CD8-positive, alpha-beta memory T cell (primary cell): Measurements from ENCODE around the gene MTOR. TPM values are rescaled to one million over a fixed set of nuclear protein-coding genes. Genes with fewer than 3 reads are reported as not detected.
A peak's percentile ranks its signal among the peaks of the same experiment; 100 is the strongest.
"Not testable (repeated sequence)": the region's sequence is repeated elsewhere in the genome, so short reads cannot be mapped to it uniquely, and the experiment has no call there.

Experiments used
- CTCF ChIA-PET: fragments of 350-600 bp; sonication (Branson Sonifier 250); formaldehyde crosslinking; loops from one replicate; lab custom pipeline; 2021; ENCODE audit warnings: antibody characterized with exemption; lab: Charles Lee
- POLR2A ChIA-PET: fragments of 350-600 bp; sonication (Branson Sonifier 250); formaldehyde crosslinking; loops from one replicate; lab custom pipeline; 2021; ENCODE audit warnings: antibody characterized with exemption; lab: Charles Lee
- DNase-seq, 5 donors: peaks; one replicate each; pipeline versions ENCODE4 v3.0.0 to v3.0.0-alpha.2; 2020 to 2022; ENCODE audit warnings: mixed read lengths in 1 of 5
- H3K27ac ChIP-seq: one replicate; pipeline ENCODE4 v1.7.0; 2013; ENCODE audit warnings: low read depth, mild to moderate bottlenecking, low read length, moderate library complexity
- H3K27me3 ChIP-seq: 2 replicates; pipeline ENCODE4 v1.7.0; 2013; ENCODE audit warnings: low read length, mild to moderate bottlenecking; ENCODE audit not compliant: insufficient read depth, poor library complexity, severe bottlenecking
- H3K36me3 ChIP-seq: 2 replicates; pipeline ENCODE4 v1.7.0; 2013; ENCODE audit warnings: mild to moderate bottlenecking, low read length, moderate library complexity; ENCODE audit not compliant: insufficient read depth
- H3K4me1 ChIP-seq: 2 replicates; pipeline ENCODE4 v1.7.0; 2013; ENCODE audit warnings: mild to moderate bottlenecking, low read length, moderate library complexity; ENCODE audit not compliant: insufficient read depth
- H3K4me3 ChIP-seq: 2 replicates; pipeline ENCODE4 v1.7.0; 2013; ENCODE audit warnings: mild to moderate bottlenecking, low read length
- H3K9me3 ChIP-seq: 2 replicates; pipeline ENCODE4 v1.7.0; 2013; ENCODE audit warnings: mild to moderate bottlenecking, low read length
- H3K27ac Mint-ChIP-seq, 8 donors: one replicate each; pipeline ENCODE4 v1.8.0; 2020 to 2021; ENCODE audit warnings: mixed read lengths in 8 of 8, mild to moderate bottlenecking in 6 of 8, inconsistent platforms in 3 of 8, moderate library complexity in 3 of 8
- H3K27me3 Mint-ChIP-seq, 2 donors: one replicate each; pipeline ENCODE4 v1.8.0; 2020 to 2021; ENCODE audit warnings: mixed read lengths in 2 of 2, mild to moderate bottlenecking in 1 of 2, moderate library complexity in 1 of 2
- H3K36me3 Mint-ChIP-seq, 3 donors: one replicate each; pipeline ENCODE4 v1.8.0; 2020 to 2021; ENCODE audit warnings: mixed read lengths in 3 of 3, inconsistent platforms in 1 of 3, mild to moderate bottlenecking in 1 of 3
- H3K4me1 Mint-ChIP-seq, 3 donors: one replicate each; pipeline ENCODE4 v1.8.0; 2020 to 2021; ENCODE audit warnings: mixed read lengths in 3 of 3, inconsistent platforms in 1 of 3, mild to moderate bottlenecking in 1 of 3
- H3K4me3 Mint-ChIP-seq, 7 donors: one replicate each; pipeline ENCODE4 v1.8.0; 2020 to 2021; ENCODE audit warnings: mixed read lengths in 7 of 7, mild to moderate bottlenecking in 6 of 7, moderate library complexity in 4 of 7, inconsistent platforms in 2 of 7
- H3K9me3 Mint-ChIP-seq, 5 donors: one replicate each; pipeline ENCODE4 v1.8.0; 2020 to 2022; ENCODE audit warnings: mixed read lengths in 5 of 5, mild to moderate bottlenecking in 3 of 5, moderate library complexity in 2 of 5, inconsistent platforms in 1 of 5
- polyA plus RNA-seq: library from polyadenylated mRNA; unstranded; fragments of 300-500 nt; fragmentation: Illumina TruSeq; gene quantifications from one replicate; pipeline ENCODE4 v1.2.3, GENCODE V29; 2021
- total RNA-seq, 2 experiments: library from RNA; stranded (reverse); gene quantifications; one replicate each; pipeline ENCODE4 v1.2.3, GENCODE V29; 2021

Gene MTOR
- total and polyA plus RNA-seq, 3 experiments from 2014 or later: 8.0 to 55.2 (median 53.9) TPM

DNA sequence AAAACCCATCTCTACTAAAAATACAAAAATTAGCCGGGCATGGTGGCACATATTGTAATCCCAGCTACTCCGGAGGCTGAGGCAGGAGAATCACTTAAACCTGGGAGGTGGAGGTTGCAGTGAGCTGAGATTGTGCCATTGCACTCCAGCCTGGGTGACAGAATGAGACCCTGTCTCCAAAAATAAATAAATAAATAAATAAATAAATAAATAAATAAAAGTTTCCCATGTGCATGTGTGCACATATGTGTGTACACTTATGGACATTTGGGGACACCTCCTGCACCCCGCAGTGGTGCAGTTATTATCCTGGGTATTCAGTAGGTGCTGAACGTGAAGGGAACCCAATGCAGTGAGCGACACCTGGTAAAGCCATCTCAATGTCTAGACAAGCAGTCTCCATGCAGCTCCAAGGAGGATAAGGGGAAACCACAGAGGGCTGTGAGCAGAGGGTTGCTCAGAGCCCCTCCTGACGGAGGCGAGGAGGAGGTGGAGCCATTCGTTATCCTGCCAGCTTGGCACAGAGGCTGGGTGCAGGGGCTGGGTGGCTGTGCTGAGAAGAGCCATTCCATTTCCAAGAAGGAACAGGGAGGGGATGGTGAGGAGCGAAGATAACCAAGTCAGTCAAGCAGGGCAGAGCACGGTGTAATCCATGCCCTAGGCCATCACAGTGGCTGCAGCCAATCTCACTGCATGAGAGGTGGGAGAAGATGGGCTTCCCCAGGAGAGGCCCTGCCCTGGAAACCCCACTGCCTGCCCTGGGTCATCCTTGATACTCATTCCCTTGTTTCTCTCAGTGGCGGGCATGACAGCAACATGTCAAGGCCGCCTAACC lies 36.3 kb upstream of the MTOR start:
- Histone ChIP-seq H3K4me3 (no peak overlapping the region), H3K36me3 (no peaks in the 10 kb centered on the region), H3K4me1 (peaks cover 16% of the 10 kb centered on the region), H3K27me3 (no peaks in the 10 kb centered on the region), H3K9me3 (no peaks in the 10 kb centered on the region), H3K27ac (no peak overlapping the region)
- CTCF ChIA-PET: no interaction called here
- H3K4me3 Mint-ChIP-seq: no peak overlapping the region
- peaks cover 0 to 22% (median 7%) of the 10 kb centered on the region in 3 donors for H3K36me3 Mint-ChIP-seq
- H3K9me3 Mint-ChIP-seq: no peaks in the 10 kb centered on the region
- H3K4me1 Mint-ChIP-seq: peaks cover 4 to 15% (median 13%) of the 10 kb centered on the region in 3 donors
- H3K27ac Mint-ChIP-seq: peak overlapping the region in 3 of 8 donors; percentile 38 to 46 (median 46)
- no peak for DNase-seq
- POLR2A ChIA-PET: no interaction called here
- H3K27me3 Mint-ChIP-seq: no peaks in the 10 kb centered on the region

- H3K9me3 Mint-ChIP-seq, H3K9me3 ChIP-seq, POLR2A ChIA-PET, H3K27me3 Mint-ChIP-seq, H3K4me3 Mint-ChIP-seq, H3K36me3 ChIP-seq, H3K27me3 ChIP-seq, CTCF ChIA-PET, DNase-seq, H3K27ac ChIP-seq, H3K4me3 ChIP-seq: not testable (repeated sequence)
- H3K36me3 Mint-ChIP-seq: peaks cover 0 to 29% (median 7%) of the 10 kb centered on the region in 3 donors
- H3K4me1 ChIP-seq: peaks cover 16% of the 10 kb centered on the region
- peaks cover 4 to 15% (median 13%) of the 10 kb centered on the region in 3 donors for H3K4me1 Mint-ChIP-seq
- H3K27ac Mint-ChIP-seq: peak overlapping the region in 1 of 8 donors; percentile 72
These were observed 35.4 kb upstream of the MTOR start for GRCh38 chr1:11297774-11298173.

DNA sequence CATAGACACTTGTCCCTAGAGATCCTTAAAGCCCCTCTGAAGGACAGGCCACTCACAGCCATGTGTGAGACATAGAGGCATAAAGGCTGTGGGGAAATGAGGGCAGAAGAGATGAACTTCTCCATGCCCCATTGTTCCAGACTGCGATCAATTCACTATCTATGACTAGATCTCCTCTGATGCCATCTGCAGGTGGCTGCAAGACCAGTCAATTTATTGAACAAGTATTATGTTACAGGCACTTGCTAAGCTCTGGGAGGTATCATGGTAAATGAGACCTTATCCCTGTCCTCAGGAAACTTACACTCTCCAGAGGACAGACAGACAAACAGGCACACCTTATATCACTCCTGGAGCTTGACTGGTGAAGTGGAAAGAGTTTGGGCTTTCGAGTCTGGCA lies 33.6 kb upstream of the MTOR start:
- Mint-ChIP-seq H3K4me3 (no peak overlapping the region), H3K27me3 (no peaks in the 10 kb centered on the region), H3K4me1 (peaks cover 13 to 30% (median 18%) of the 10 kb centered on the region in 3 donors), H3K9me3 (no peaks in the 10 kb centered on the region), H3K27ac (peak overlapping the region in 2 of 8 donors; percentile 45 to 61), H3K36me3 (peaks cover 0 to 43% (median 15%) of the 10 kb centered on the region in 3 donors)
- Histone ChIP-seq H3K4me1 (peaks cover 25% of the 10 kb centered on the region), H3K4me3 (no peak overlapping the region), H3K9me3 (no peaks in the 10 kb centered on the region), H3K27me3 (no peaks in the 10 kb centered on the region), H3K36me3 (no peaks in the 10 kb centered on the region), H3K27ac (no peak overlapping the region)
- POLR2A ChIA-PET: no interaction called here
- DNase-seq: peak in 1 of 5 donors; percentile 16
- CTCF ChIA-PET: interaction anchor here (1.9 kb wide), 1 partner anchor 54 kb away, joined by 12 read pairs; no protein-coding TSS in a partner anchor

- ChIA-PET POLR2A (no interaction called here), CTCF (interaction anchor here (1.9 kb wide), 1 partner anchor 54 kb away, joined by 12 read pairs; no protein-coding TSS in a partner anchor)
- H3K4me1 Mint-ChIP-seq: peaks cover 14 to 31% (median 20%) of the 10 kb centered on the region in 3 donors
These were observed 32.6 kb upstream of the MTOR start for GRCh38 chr1:11294951-11295350.

GRCh38 chr1:11293856-11294255 lies 31.5 kb upstream of the MTOR start:
- peak overlapping the region in 1 of 8 donors; percentile 51 for H3K27ac Mint-ChIP-seq
- CTCF ChIA-PET: no interaction called here
- peaks cover 0 to 56% (median 23%) of the 10 kb centered on the region in 3 donors for H3K36me3 Mint-ChIP-seq
- DNase-seq: no peak
- H3K4me3 Mint-ChIP-seq: no peak overlapping the region
- no peaks in the 10 kb centered on the region for H3K27me3 ChIP-seq
- POLR2A ChIA-PET: no interaction called here
- H3K9me3 ChIP-seq: no peaks in the 10 kb centered on the region
- no peak overlapping the region for H3K27ac ChIP-seq
- H3K4me3 ChIP-seq: no peak overlapping the region
- peaks cover 14 to 31% (median 16%) of the 10 kb centered on the region in 3 donors for H3K4me1 Mint-ChIP-seq
- H3K4me1 ChIP-seq: peaks cover 28% of the 10 kb centered on the region
- H3K27me3 Mint-ChIP-seq: no peaks in the 10 kb centered on the region
- no peaks in the 10 kb centered on the region for H3K9me3 Mint-ChIP-seq
- peaks cover 7% of the 10 kb centered on the region for H3K36me3 ChIP-seq

More at GRCh38 chr1:11294951-11295350, 32.6 kb upstream of the MTOR start:
- H3K27ac ChIP-seq: no peak overlapping the region
- DNase-seq: no peak
- H3K4me3 Mint-ChIP-seq: peak overlapping the region in 1 of 7 donors; percentile 15
- no peaks in the 10 kb centered on the region for H3K9me3 Mint-ChIP-seq
- peaks cover 0 to 51% (median 18%) of the 10 kb centered on the region in 3 donors for H3K36me3 Mint-ChIP-seq
- no peak overlapping the region for H3K4me3 ChIP-seq
- H3K36me3 ChIP-seq: peaks cover 4% of the 10 kb centered on the region
- H3K27ac Mint-ChIP-seq: peak overlapping the region in 6 of 8 donors; percentile 4 to 92 (median 64)
- no peaks in the 10 kb centered on the region for H3K9me3 ChIP-seq
- no peaks in the 10 kb centered on the region for H3K27me3 ChIP-seq
- no peaks in the 10 kb centered on the region for H3K27me3 Mint-ChIP-seq
- peaks cover 28% of the 10 kb centered on the region for H3K4me1 ChIP-seq

DNA sequence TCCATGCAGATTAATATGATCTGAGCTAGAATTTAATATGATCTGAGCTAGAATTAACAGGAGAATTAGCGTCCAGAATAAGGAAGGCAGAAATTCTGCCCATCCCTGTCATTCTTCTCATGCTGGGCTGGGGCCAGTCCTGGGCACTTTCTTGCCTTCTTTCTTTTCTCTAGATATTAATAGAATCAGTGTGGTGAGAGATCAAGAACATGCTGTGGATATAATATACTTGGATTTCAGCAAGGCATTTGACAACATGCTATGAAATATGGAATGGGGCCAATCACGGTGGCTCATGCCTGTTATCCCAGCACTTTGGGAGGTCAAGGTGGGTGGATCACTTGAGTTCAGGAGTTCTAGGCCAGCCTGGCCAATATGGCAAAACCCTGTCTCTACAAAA lies 28.7 kb upstream of the MTOR start:
- H3K36me3 Mint-ChIP-seq: peaks cover 0 to 76% (median 32%) of the 10 kb centered on the region in 3 donors
- no peaks in the 10 kb centered on the region for H3K27me3 ChIP-seq
- H3K4me1 ChIP-seq: peaks cover 38% of the 10 kb centered on the region
- peaks cover 14% of the 10 kb centered on the region for H3K36me3 ChIP-seq
- no peaks in the 10 kb centered on the region for H3K9me3 Mint-ChIP-seq
- peak overlapping the region in 2 of 8 donors; percentile 52 to 62 for H3K27ac Mint-ChIP-seq
- H3K4me3 Mint-ChIP-seq: no peak overlapping the region
- H3K27ac ChIP-seq: no peak overlapping the region
- POLR2A ChIA-PET: no interaction called here
- no peak overlapping the region for H3K4me3 ChIP-seq
- DNase-seq: no peak
- no peaks in the 10 kb centered on the region for H3K9me3 ChIP-seq
- CTCF ChIA-PET: interaction anchor here (1.0 kb wide), 1 partner anchor 28 kb away, joined by 3 read pairs; the partner anchor contains the start of gene MTOR
- H3K4me1 Mint-ChIP-seq: peaks cover 15 to 39% (median 22%) of the 10 kb centered on the region in 3 donors
- H3K27me3 Mint-ChIP-seq: no peaks in the 10 kb centered on the region

- no peak for DNase-seq
- no peak overlapping the region for H3K27ac ChIP-seq
- POLR2A ChIA-PET: no interaction called here
- CTCF ChIA-PET: no interaction called here
- H3K36me3 ChIP-seq: peaks cover 19% of the 10 kb centered on the region
- peaks cover 25 to 41% (median 29%) of the 10 kb centered on the region in 3 donors for H3K4me1 Mint-ChIP-seq
- no peak overlapping the region for H3K4me3 ChIP-seq
- peaks cover 0 to 77% (median 31%) of the 10 kb centered on the region in 3 donors for H3K36me3 Mint-ChIP-seq
- H3K27me3 Mint-ChIP-seq: peaks cover 0 to 1% of the 10 kb centered on the region in 2 donors
- H3K4me3 Mint-ChIP-seq: no peak overlapping the region
- H3K27ac Mint-ChIP-seq: no peak overlapping the region
- peaks cover 41% of the 10 kb centered on the region for H3K4me1 ChIP-seq
- H3K27me3 ChIP-seq: no peaks in the 10 kb centered on the region
- no peaks in the 10 kb centered on the region for H3K9me3 Mint-ChIP-seq
- H3K9me3 ChIP-seq: no peaks in the 10 kb centered on the region
These were observed 26.7 kb upstream of the MTOR start for GRCh38 chr1:11289064-11289463.
